B cell (primary cell): Measurements from ENCODE around the gene MAZ.
"Not testable (repeated sequence)": the region's sequence is repeated elsewhere in the genome, so short reads cannot be mapped to it uniquely, and the experiment has no call there.

Experiments
- CTCF ChIP-seq: fragments of 200-600 bp; IDR thresholded peaks from one replicate; pipeline ENCODE4 v1.8.0; 2022; ENCODE audit warnings: antibody characterized with exemption, mild to moderate bottlenecking
- EZH2 ChIP-seq: IDR thresholded peaks from 2 replicates; pipeline ENCODE4 v1.6.1; 2012; ENCODE audit warnings: borderline replicate concordance, low read depth, mild to moderate bottlenecking, moderate library complexity, low read length; ENCODE audit not compliant: insufficient read depth, poor library complexity, severe bottlenecking

GRCh38 chr16:29833219-29833618 lies 26.9 kb downstream of the MAZ start:
- not testable (repeated sequence) for TF ChIP-seq EZH2, CTCF
